ENCODE results near the gene TRIM41. TPM values are rescaled to one million over a fixed set of nuclear protein-coding genes. Genes with fewer than 3 reads are reported as not detected.

The TRIM41 gene
- total RNA-seq, 2 donors from 2014 or later: 16.9 to 28.3 TPM

DNA sequence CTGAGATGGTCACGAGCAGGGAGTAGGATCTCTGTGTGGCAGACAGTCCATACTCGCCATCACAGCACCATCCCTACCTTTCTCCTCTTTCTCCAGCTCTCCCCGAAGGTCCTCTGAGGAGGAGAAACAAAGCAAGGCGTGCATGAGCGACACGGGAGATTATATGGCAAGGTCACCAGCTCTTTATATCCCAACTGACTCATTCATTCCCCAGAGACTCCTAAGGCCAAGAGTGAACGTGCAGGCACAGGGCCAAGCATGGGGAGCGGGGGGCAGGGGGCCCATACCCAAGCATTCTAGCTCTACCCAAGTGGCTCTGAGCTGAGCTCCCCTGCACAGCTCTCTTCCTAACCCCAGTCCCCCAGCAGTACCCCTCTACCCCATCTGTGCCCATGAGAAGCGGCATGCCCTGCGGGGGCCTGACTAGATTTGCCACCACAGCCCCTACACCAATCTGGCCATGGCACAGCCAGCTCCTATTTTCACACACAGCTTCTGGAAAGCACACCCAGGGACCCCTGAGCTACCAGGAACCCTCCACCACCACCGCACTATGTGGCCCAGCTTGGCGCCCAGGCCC is 24.9 kb upstream of the TRIM41 start:
- TF ChIP-seq POLR2AphosphoS5 (IDR thresholded peaks at IDR 0.05) (no peak), POLR2A (IDR thresholded peaks at IDR 0.05) (no peak)
- TF ChIP-seq, protein P1, sequence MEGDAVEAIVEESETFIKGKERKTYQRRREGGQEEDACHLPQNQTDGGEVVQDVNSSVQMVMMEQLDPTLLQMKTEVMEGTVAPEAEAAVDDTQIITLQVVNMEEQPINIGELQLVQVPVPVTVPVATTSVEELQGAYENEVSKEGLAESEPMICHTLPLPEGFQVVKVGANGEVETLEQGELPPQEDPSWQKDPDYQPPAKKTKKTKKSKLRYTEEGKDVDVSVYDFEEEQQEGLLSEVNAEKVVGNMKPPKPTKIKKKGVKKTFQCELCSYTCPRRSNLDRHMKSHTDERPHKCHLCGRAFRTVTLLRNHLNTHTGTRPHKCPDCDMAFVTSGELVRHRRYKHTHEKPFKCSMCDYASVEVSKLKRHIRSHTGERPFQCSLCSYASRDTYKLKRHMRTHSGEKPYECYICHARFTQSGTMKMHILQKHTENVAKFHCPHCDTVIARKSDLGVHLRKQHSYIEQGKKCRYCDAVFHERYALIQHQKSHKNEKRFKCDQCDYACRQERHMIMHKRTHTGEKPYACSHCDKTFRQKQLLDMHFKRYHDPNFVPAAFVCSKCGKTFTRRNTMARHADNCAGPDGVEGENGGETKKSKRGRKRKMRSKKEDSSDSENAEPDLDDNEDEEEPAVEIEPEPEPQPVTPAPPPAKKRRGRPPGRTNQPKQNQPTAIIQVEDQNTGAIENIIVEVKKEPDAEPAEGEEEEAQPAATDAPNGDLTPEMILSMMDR (IDR thresholded peaks at IDR 0.05): no peak
- no peak overlapping the region for H3K27ac ChIP-seq
- H3K9me3 ChIP-seq: no peaks in the 10 kb centered on the region
- intact Hi-C loops (cut with DNase I): no loop called here
- H3K4me3 ChIP-seq: no peak overlapping the region
- 75% methylated on average over 12 of the region's 12 CpGs for WGBS
- no peaks in the 10 kb centered on the region for H3K27me3 ChIP-seq (replicated peaks; ENCODE audit: insufficient read depth)
- peaks cover 7% of the 10 kb centered on the region for H3K4me1 ChIP-seq (replicated peaks)
- H3K36me3 ChIP-seq: no peaks in the 10 kb centered on the region
- no peak for DNase-seq (ENCODE audit: low spot score)

DNA sequence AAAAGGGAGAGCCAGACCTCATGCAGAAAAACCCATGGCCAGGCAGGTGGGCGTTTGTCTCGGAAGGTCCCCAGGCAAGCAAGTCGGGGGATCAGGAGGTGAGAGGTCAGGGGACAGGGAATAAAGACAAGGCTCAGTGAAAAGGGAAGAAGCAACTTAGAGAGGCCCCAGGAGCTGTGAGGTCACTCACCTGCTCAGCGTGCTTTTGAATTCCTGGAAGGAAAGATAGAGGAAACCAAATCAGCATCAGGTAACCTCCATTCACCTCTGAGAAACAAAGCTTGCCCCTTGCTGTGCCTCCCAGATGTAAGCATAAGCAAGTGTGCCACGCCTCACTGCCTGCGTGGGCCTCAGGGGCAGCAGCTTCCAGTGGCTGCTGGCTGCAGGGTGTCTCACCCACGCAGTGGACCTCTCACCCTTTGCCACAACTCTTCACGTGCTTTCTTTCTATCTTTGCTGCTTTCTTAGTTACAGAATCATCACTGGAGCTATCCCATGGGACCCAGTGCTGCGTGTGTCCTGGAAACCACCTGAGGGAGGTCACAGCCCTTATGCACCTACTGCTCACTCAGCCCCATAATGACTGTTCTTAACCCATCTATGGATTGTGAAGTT is 24.1 kb upstream of the TRIM41 start:
- Histone ChIP-seq H3K4me3 (no peak overlapping the region), H3K4me1 (replicated peaks) (no peaks in the 10 kb centered on the region), H3K36me3 (no peaks in the 10 kb centered on the region), H3K27ac (no peak overlapping the region), H3K27me3 (replicated peaks; ENCODE audit: insufficient read depth) (no peaks in the 10 kb centered on the region), H3K9me3 (no peaks in the 10 kb centered on the region)
- DNase-seq (ENCODE audit: low spot score): no peak
- intact Hi-C loops (cut with DNase I): no loop called here
- WGBS: 70% methylated on average over 9 of the region's 9 CpGs
- TF ChIP-seq POLR2AphosphoS5 (IDR thresholded peaks at IDR 0.05) (no peak), POLR2A (IDR thresholded peaks at IDR 0.05) (no peak)
- TF ChIP-seq, protein P1 (IDR thresholded peaks at IDR 0.05): no peak

DNA sequence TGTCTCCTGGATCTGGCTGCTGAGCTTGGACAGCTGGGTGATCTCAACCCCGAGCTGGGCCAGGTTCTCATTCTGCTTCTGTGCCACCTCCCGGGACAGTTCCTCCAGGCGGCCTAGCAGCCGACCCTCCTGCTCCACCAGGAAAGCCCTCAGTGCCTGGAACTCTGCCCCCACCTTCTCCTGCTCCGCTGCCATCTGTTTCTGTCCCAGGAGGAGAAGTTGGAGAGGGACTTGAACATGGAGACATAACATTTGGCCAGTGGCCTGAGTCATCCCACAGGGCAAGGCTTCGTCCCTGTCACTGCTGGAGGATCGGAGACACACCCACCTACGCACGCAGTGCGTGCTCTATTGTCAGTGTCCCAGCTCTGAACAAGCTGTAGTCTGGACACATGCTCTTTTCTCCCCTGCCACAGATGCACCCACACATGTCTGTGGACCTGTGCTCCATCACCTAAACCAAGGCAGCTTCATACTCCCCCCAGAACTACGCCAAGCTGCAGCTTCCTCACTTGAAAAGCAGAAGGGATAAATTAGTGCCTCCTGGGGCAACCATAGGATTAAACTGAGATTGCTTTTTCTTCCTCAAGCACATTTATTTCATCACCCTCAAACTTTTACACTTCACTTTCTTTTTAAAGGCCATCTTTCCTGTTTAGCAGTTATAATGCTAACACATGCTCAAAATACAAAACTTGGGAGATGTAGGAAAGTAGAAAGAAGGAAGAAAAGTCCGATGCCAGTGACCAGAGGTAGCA is 23.0 kb upstream of the TRIM41 start:
- H3K9me3 ChIP-seq: no peaks in the 10 kb centered on the region
- no peak for DNase-seq (ENCODE audit: low spot score)
- intact Hi-C loops (cut with DNase I): no loop called here
- H3K4me1 ChIP-seq (replicated peaks): peaks cover 1% of the 10 kb centered on the region
- no peaks in the 10 kb centered on the region for H3K36me3 ChIP-seq
- no peak overlapping the region for H3K4me3 ChIP-seq
- TF ChIP-seq, protein P1 (IDR thresholded peaks at IDR 0.05): no peak
- TF ChIP-seq POLR2A (IDR thresholded peaks at IDR 0.05) (no peak), POLR2AphosphoS5 (IDR thresholded peaks at IDR 0.05) (no peak)
- 86% methylated on average over 12 of the region's 12 CpGs for WGBS
- no peak overlapping the region for H3K27ac ChIP-seq
- H3K27me3 ChIP-seq (replicated peaks; ENCODE audit: insufficient read depth): no peaks in the 10 kb centered on the region

DNA sequence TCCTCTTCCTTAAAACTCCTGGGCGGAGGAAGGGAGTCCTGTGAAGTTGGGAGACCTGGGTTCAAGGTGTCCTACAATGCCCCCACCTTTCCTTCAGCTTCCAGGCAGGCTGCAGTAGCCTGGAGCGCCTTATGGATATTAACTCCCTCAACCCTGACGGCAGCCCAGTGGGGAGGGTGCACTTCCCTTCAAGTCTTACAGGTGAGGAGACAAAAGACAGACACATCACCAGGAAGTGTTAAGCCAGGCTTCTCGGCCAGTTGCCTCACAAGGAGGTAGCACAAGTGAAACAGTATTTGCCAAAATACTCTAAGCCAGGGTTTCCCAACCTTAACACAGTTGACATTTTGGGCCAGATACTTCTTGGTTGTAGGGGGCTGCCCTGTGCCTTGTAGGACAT is 22.3 kb upstream of the TRIM41 start:
- intact Hi-C loops (cut with DNase I): no loop called here
- Histone ChIP-seq H3K4me3 (no peak overlapping the region), H3K9me3 (no peaks in the 10 kb centered on the region), H3K27me3 (replicated peaks; ENCODE audit: insufficient read depth) (no peaks in the 10 kb centered on the region), H3K27ac (no peak overlapping the region), H3K36me3 (no peaks in the 10 kb centered on the region), H3K4me1 (replicated peaks) (peaks cover 9% of the 10 kb centered on the region)
- TF ChIP-seq, protein P1 (IDR thresholded peaks at IDR 0.05): no peak
- TF ChIP-seq POLR2AphosphoS5 (IDR thresholded peaks at IDR 0.05) (no peak), POLR2A (IDR thresholded peaks at IDR 0.05) (no peak)
- 73% methylated on average over 4 of the region's 4 CpGs for WGBS
- DNase-seq (ENCODE audit: low spot score): no peak

Measured in prostate gland (tissue), 2 donors.